NB4 (cell line): ENCODE results near the gene ATP12A.

Experiments
- MYC ChIP-seq: IDR thresholded peaks from 2 replicates; pipeline ENCODE4 v1.6.1; 2011; ENCODE audit warnings: low read depth, low read length
- TF ChIP-seq, protein P1 (sequence below): IDR thresholded peaks from 2 replicates; pipeline ENCODE4 v1.6.1; 2011; ENCODE audit warnings: low read depth, low read length
- TF ChIP-seq, protein P2 (sequence below): IDR thresholded peaks from one replicate; pipeline ENCODE4 v1.5.1; 2012; ENCODE audit warnings: low read depth, low read length

DNA sequence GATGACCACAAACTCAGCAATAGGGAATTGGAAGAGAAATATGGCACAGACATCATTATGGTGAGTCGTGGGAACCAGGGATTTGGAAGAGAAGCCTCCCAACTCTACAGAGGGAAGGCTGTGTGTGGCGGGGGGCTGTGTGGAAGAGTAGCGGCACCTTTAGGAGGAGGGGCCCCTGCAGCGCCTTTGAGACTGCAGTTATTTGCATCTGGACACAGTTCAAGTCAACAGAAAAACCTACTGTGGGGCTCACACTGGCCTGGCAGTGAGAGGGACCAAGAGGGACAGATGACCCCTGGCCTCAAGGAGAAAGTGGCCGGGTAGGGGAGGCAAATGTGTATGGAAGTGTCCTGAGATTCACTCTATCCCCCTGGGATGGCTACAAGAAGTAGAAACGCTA, 5.1 kb downstream of the ATP12A start:
- TF ChIP-seq, protein P1, sequence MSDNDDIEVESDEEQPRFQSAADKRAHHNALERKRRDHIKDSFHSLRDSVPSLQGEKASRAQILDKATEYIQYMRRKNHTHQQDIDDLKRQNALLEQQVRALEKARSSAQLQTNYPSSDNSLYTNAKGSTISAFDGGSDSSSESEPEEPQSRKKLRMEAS: no peak
- TF ChIP-seq, protein P2, sequence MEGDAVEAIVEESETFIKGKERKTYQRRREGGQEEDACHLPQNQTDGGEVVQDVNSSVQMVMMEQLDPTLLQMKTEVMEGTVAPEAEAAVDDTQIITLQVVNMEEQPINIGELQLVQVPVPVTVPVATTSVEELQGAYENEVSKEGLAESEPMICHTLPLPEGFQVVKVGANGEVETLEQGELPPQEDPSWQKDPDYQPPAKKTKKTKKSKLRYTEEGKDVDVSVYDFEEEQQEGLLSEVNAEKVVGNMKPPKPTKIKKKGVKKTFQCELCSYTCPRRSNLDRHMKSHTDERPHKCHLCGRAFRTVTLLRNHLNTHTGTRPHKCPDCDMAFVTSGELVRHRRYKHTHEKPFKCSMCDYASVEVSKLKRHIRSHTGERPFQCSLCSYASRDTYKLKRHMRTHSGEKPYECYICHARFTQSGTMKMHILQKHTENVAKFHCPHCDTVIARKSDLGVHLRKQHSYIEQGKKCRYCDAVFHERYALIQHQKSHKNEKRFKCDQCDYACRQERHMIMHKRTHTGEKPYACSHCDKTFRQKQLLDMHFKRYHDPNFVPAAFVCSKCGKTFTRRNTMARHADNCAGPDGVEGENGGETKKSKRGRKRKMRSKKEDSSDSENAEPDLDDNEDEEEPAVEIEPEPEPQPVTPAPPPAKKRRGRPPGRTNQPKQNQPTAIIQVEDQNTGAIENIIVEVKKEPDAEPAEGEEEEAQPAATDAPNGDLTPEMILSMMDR: no peak
- TF ChIP-seq MYC: no peak
